Breast epithelium (tissue), 4 donors: ENCODE measurements around the gene TRIM54. TPM values are rescaled to one million over a fixed set of nuclear protein-coding genes. Genes with fewer than 3 reads are reported as not detected.
"Not testable (repeated sequence)": the region's sequence is repeated elsewhere in the genome, so short reads cannot be mapped to it uniquely, and the experiment has no call there.

ENCODE experiments used
- DNase-seq, 2 donors: peaks; one replicate each; pipeline ENCODE4 v3.0.0-alpha.2; 2019; ENCODE audit warnings: low spot score in 2 of 2
- H3K27ac ChIP-seq, 2 donors: fragments of 200-600 bp; sonication (generic) in 1 of 2; one replicate each; pipeline ENCODE4 v1.5.1; 2016 to 2019; ENCODE audit warnings: mild to moderate bottlenecking in 1 of 2
- H3K27me3 ChIP-seq, 2 donors: fragments of 200-600 bp; sonication (generic) in 1 of 2; one replicate each; pipeline versions ENCODE4 v1.5.1 to v1.6.0; 2017 to 2019; ENCODE audit warnings: control low read depth in 1 of 2, mild to moderate bottlenecking in 1 of 2
- H3K36me3 ChIP-seq: fragments of 200-600 bp; one replicate; pipeline ENCODE4 v1.5.1; 2019
- H3K4me1 ChIP-seq, 2 donors: fragments of 200-600 bp; sonication (generic); one replicate each; pipeline ENCODE4 v1.5.1; 2016 to 2019; ENCODE audit warnings: control low read depth in 1 of 2
- H3K4me3 ChIP-seq, 3 donors: fragments of 200-600 bp; sonication (generic); 1 replicate in 2 of 3; 2 replicates in 1 of 3; pipeline ENCODE4 v1.5.1; 2016 to 2019; ENCODE audit warnings: mild to moderate bottlenecking in 3 of 3, moderate library complexity in 2 of 3
- H3K9me3 ChIP-seq, 2 donors: fragments of 200-600 bp; sonication (generic) in 1 of 2; one replicate each; pipeline ENCODE4 v1.5.1; 2016 to 2019; ENCODE audit warnings: control low read depth in 1 of 2
- POLR2A ChIP-seq: fragments of 450-650 bp; IDR thresholded peaks from one replicate; pipeline ENCODE4 v1.6.1; 2016; ENCODE audit warnings: antibody characterized with exemption, mild to moderate bottlenecking, moderate library complexity
- POLR2AphosphoS5 ChIP-seq, 3 donors: sonication (generic); formaldehyde crosslinking; IDR thresholded peaks; one replicate each; pipeline ENCODE4 v1.6.1; 2017; ENCODE audit warnings: antibody characterized with exemption in 3 of 3
- intact Hi-C: fragments of 100-400 bp; cut with DNase I; formaldehyde crosslinking; loops from one replicate; pipeline ENCODE4 v1.15.1; 2023; ENCODE audit warnings: low total_unique reads
- total RNA-seq, 3 donors: library from RNA; depleted of rRNA; stranded (reverse); fragments of >200 nt; gene quantifications; one replicate each; pipeline ENCODE4 v1.1.0, GENCODE V29; 2016
- TF ChIP-seq, protein P1 (sequence below), 3 donors: fragments of 450-650 bp; IDR thresholded peaks; one replicate each; pipeline ENCODE4 v1.5.1; 2016 to 2017; ENCODE audit warnings: antibody characterized with exemption in 3 of 3, mild to moderate bottlenecking in 3 of 3, moderate library complexity in 3 of 3

Gene TRIM54
- total RNA-seq, 3 donors from 2014 or later = 0.15 to 0.66 TPM; not detected in 1

DNA sequence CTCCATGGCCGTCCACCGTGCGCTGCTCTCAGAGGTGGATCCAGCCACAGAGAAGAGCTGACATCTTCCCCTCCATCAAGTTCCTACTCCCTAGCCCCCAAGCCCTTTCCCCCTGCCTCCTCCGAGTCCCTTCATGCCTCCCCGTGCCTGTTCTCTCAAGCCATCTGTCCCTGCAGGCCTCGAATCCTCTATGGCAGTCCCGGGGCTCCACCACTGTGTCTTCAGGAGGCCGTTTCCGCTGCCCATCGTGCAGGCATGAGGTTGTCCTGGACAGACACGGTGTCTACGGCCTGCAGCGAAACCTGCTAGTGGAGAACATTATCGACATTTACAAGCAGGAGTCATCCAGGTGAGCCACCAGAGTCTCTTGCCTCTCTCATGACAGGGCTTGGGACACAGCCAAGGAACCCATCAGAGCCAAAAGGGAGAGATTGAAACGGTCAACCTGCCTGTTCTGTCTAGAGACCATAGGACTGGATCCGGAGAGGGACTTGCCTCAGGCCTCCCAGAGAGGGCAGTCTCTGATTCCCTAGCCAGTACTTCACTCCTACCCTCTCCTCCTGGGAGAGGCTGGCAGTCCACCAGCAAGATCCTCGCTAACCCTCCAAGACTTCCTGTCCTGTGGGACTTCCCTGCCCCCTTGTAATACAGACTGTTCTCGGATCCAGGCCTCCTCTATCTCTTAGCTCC lies 16.3 kb downstream of the TRIM54 start:
- DNase-seq = no peak
- Histone ChIP-seq H3K27me3 (no peaks in the 10 kb centered on the region), H3K4me3 (no peak overlapping the region), H3K36me3 (no peaks in the 10 kb centered on the region), H3K9me3 (no peaks in the 10 kb centered on the region), H3K4me1 (no peaks in the 10 kb centered on the region), H3K27ac (peak overlapping the region in 1 of 2 donors; percentile 23)
- TF ChIP-seq POLR2A (no peak), POLR2AphosphoS5 (IDR thresholded peaks at IDR 0.05) (no peak)
- TF ChIP-seq, protein P1, sequence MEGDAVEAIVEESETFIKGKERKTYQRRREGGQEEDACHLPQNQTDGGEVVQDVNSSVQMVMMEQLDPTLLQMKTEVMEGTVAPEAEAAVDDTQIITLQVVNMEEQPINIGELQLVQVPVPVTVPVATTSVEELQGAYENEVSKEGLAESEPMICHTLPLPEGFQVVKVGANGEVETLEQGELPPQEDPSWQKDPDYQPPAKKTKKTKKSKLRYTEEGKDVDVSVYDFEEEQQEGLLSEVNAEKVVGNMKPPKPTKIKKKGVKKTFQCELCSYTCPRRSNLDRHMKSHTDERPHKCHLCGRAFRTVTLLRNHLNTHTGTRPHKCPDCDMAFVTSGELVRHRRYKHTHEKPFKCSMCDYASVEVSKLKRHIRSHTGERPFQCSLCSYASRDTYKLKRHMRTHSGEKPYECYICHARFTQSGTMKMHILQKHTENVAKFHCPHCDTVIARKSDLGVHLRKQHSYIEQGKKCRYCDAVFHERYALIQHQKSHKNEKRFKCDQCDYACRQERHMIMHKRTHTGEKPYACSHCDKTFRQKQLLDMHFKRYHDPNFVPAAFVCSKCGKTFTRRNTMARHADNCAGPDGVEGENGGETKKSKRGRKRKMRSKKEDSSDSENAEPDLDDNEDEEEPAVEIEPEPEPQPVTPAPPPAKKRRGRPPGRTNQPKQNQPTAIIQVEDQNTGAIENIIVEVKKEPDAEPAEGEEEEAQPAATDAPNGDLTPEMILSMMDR (IDR thresholded peaks at IDR 0.05) = no peak
- intact Hi-C loops = no loop called here

DNA sequence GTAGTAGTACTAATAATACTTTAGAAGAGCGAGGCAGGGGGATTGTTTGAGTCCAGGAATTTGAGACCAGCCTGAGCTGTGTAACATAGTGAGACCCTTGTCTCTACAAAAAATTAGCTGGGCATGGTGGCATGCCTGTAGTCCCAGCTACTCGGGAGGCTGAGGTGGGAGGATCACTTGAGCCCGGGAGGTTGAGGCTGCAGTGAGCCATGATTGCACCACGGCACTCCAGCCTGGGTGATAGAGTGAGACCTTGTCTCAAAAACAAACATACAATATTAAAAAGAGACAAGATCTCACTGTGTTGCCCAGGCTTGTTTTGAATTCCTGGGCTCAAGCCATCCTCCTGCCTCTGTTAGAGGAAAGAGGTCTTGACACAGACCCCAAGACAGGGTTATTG lies 18.4 kb downstream of the TRIM54 start:
- not testable (repeated sequence) for H3K36me3 ChIP-seq, H3K27me3 ChIP-seq
- intact Hi-C loops = loop anchor here (10.0 kb wide), 1 partner anchor 206 kb away; no protein-coding TSS in a partner anchor

DNA sequence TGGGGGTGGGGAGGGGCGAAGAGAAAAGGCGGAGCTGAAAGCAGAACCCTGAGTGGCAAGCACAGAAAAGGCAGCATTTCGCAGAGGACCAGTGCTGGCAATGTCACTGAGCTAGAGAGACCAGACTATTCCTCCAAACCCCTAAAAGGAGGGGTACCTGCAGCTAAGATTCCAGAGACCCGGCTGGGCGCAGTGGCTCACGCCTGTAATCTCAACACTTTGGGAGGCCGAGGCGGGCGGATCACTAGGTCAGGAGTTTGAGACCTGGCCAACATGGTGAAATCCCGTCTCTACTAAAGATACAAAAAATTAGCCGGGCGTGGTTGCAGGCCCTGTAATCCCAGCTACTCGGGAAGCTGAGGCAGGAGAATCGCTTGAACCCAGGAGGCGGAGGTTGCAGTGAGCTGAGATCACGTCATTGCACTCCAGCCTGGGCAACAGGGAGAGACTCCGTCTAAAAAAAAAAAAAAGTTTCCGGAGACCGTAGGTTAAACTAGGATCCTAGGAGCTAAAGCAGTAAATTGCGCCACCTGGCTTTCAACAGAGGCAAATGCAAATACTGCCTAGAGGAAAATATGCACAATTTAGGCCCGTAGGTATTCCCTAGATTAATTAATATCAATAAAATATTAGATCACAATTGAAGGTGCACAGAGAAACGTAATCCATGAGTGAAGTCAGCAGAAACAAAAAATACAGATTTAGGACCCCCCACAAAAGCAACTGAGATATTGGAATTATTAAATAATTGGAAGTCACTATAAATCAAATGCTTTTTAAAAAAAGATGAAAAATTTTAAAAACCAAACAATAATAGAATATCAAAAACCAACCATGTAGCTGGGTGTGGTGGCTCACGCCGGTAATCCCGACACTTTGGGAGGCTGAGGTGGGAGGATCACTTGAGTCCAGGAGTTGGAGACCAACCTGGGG lies 21.1 kb downstream of the TRIM54 start:
- Histone ChIP-seq H3K36me3 (no peaks in the 10 kb centered on the region), H3K4me3 (peak overlapping the region; percentile 25 to 44 (median 39)), H3K27me3 (peaks cover 17 to 29% of the 10 kb centered on the region in 2 donors), H3K4me1 (no peaks in the 10 kb centered on the region), H3K9me3 (no peaks in the 10 kb centered on the region), H3K27ac (no peak overlapping the region)
- TF ChIP-seq, protein P1 (IDR thresholded peaks at IDR 0.05) = peak; percentile 63 to 78 (median 64)
- TF ChIP-seq POLR2A = no peak
- intact Hi-C loops = loop anchor here (2.0 to 10.0 kb wide), 2 partner anchors 85 to 209 kb away; no protein-coding TSS in a partner anchor
- no peak for DNase-seq

More for the DNA sequence above, 18.4 kb downstream of the TRIM54 start:
- H3K9me3 ChIP-seq, H3K27ac ChIP-seq, H3K4me1 ChIP-seq, H3K4me3 ChIP-seq, DNase-seq: not testable (repeated sequence)

DNA sequence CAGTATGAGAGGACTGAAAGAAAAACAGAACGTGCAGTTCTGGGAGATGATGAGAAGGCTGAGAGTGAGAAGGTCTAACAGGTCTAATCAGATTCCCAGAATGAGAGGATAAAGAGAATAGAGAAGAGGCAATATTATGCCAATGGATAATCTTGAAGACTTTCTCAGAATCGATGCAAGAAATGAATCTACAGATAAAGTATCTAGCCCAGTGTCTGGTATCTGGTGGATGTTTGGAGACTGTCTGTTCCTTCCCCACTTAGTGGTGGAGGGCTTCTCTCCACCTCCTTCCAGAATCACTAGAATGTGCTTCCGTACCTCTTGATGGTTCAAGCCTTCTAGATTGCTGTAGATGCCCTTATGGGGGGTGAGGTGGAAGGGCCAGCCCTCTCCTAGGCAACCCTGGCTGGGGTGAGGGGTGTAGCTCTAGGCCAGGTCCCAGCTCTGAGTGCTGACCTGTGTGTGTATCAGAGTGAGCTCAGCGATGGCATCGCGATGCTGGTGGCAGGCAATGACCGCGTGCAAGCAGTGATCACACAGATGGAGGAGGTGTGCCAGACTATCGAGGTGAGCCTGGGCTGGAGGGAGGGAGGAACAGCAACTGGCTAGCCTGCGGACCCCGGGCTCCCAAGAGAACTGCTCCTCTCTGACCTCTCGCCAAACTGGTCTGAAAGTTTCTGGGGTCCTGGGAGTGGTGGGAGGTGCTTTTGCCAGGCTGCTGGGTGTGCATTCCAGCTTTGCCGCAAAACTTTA lies 22.4 kb downstream of the TRIM54 start:
- Histone ChIP-seq H3K9me3 (no peaks in the 10 kb centered on the region), H3K4me1 (no peaks in the 10 kb centered on the region), H3K27ac (no peak overlapping the region), H3K36me3 (no peaks in the 10 kb centered on the region), H3K4me3 (no peak overlapping the region), H3K27me3 (peaks cover 17 to 34% of the 10 kb centered on the region in 2 donors)
- TF ChIP-seq, protein P1 (IDR thresholded peaks at IDR 0.05) = no peak
- TF ChIP-seq POLR2AphosphoS5 (IDR thresholded peaks at IDR 0.05) = no peak
- TF ChIP-seq POLR2A = no peak
- intact Hi-C loops = loop anchor here (10.0 kb wide), 1 partner anchor 210 kb away; no protein-coding TSS in a partner anchor
- no peak for DNase-seq

- intact Hi-C loops = loop anchor here (10.0 kb wide), 1 partner anchor 211 kb away; no protein-coding TSS in a partner anchor
- Histone ChIP-seq H3K9me3 (no peaks in the 10 kb centered on the region), H3K27ac (no peak overlapping the region), H3K27me3 (peaks cover 17 to 34% of the 10 kb centered on the region in 2 donors), H3K4me3 (no peak overlapping the region), H3K36me3 (no peaks in the 10 kb centered on the region), H3K4me1 (no peaks in the 10 kb centered on the region)
- no peak for TF ChIP-seq POLR2A
- no peak for TF ChIP-seq POLR2AphosphoS5 (IDR thresholded peaks at IDR 0.05)
- DNase-seq = no peak
Observed at GRCh38 chr2:27305516-27305915, 23.3 kb downstream of the TRIM54 start.
